K562 (cell line): ENCODE measurements around the gene STYX. TPM values are rescaled to one million over a fixed set of nuclear protein-coding genes. Genes with fewer than 3 reads are reported as not detected.

Source experiments
- BCOR ChIP-seq: fragments of 450-650 bp; IDR thresholded peaks from 2 replicates; pipeline ENCODE4 v1.6.1; 2016
- CCNT2 ChIP-seq: IDR thresholded peaks from 2 replicates; pipeline ENCODE4 v1.6.1; 2011; ENCODE audit warnings: borderline replicate concordance, low read depth, mild to moderate bottlenecking, moderate library complexity, mixed read lengths, low read length; ENCODE audit not compliant: insufficient read length; ENCODE audit errors: extremely low read depth
- CREB5 ChIP-seq: fragments of 250-450 bp; sonication (Bioruptor Pico); IDR thresholded peaks from 2 replicates; pipeline ENCODE4 v1.5.0; 2020; ENCODE audit warnings: mild to moderate bottlenecking
- E2F4 ChIP-seq: sonication (generic); formaldehyde crosslinking; IDR thresholded peaks from 2 replicates; pipeline ENCODE4 v1.8.0; 2022; ENCODE audit warnings: mild to moderate bottlenecking, low read depth, missing genetic modification reagents
- EP400 ChIP-seq: fragments of 450-650 bp; IDR thresholded peaks from 2 replicates; pipeline ENCODE4 v1.6.1; 2017; ENCODE audit warnings: antibody characterized with exemption, mild to moderate bottlenecking, moderate library complexity
- ESRRA ChIP-seq: fragments of 450-650 bp; IDR thresholded peaks from 2 replicates; pipeline ENCODE4 v1.6.1; 2014; ENCODE audit warnings: low read depth, mild to moderate bottlenecking, moderate library complexity, borderline replicate concordance
- HEY1 ChIP-seq: fragments of 250-450 bp; sonication (Bioruptor Pico); IDR thresholded peaks from 2 replicates; pipeline ENCODE4 v1.5.0; 2020; ENCODE audit warnings: mild to moderate bottlenecking, moderate library complexity, borderline replicate concordance
- LCOR ChIP-seq: sonication (generic); formaldehyde crosslinking; IDR thresholded peaks from 2 replicates; pipeline ENCODE4 v1.8.0; 2022; ENCODE audit warnings: mild to moderate bottlenecking, missing genetic modification reagents
- NR1H2 ChIP-seq: sonication (generic); formaldehyde crosslinking; IDR thresholded peaks from 2 replicates; pipeline ENCODE4 v1.4.0; 2020; ENCODE audit warnings: mild to moderate bottlenecking, missing genetic modification reagents
- PHF20 ChIP-seq: fragments of 450-650 bp; IDR thresholded peaks from 2 replicates; pipeline ENCODE4 v1.6.1; 2018; ENCODE audit not compliant: partially characterized antibody
- PHF8 ChIP-seq: fragments of 200-600 bp; sonication (generic); IDR thresholded peaks from 2 replicates; pipeline ENCODE4 v1.6.1; 2012; ENCODE audit warnings: mixed run types, mild to moderate bottlenecking, inconsistent platforms, low read length, moderate library complexity, borderline replicate concordance
- RAD21 ChIP-seq, 2 experiments: fragments of 250-450 bp in 1 of 2; fragments of 450-650 bp in 1 of 2; sonication (Bioruptor Pico) in 1 of 2; formaldehyde crosslinking in 1 of 2; IDR thresholded peaks in 1 of 2; conservative IDR thresholded peaks in 1 of 2; 2 replicates each; pipeline versions ENCODE4 v1.4.0 to v1.8.0; 2020 to 2022; ENCODE audit warnings: mild to moderate bottlenecking in 2 of 2, moderate library complexity in 1 of 2
- SMAD1 ChIP-seq: fragments of 150-350 bp; IDR thresholded peaks from 2 replicates; pipeline ENCODE4 v1.6.1; 2014; ENCODE audit warnings: low read length, low read depth; ENCODE audit not compliant: partially characterized antibody
- SMARCA5 ChIP-seq: fragments of 450-650 bp; IDR thresholded peaks from 2 replicates; pipeline ENCODE4 v1.6.1; 2016
- SMARCC2 ChIP-seq: fragments of 450-650 bp; IDR thresholded peaks from 2 replicates; pipeline ENCODE4 v1.6.1; 2017; ENCODE audit warnings: antibody characterized with exemption, moderate library complexity, mild to moderate bottlenecking, low read depth
- SREBF2 ChIP-seq: sonication (generic); formaldehyde crosslinking; IDR thresholded peaks from 2 replicates; pipeline ENCODE4 v1.4.0; 2020; ENCODE audit warnings: mild to moderate bottlenecking, missing genetic modification reagents
- U2AF2 ChIP-seq: fragments of 200-400 bp; formaldehyde crosslinking; optimal IDR thresholded peaks from 2 replicates; pipeline ENCODE3; 2017; ENCODE audit warnings: low read depth, mild to moderate bottlenecking, low read length
- VEZF1 ChIP-seq: fragments of 200-800 bp; sonication (Bioruptor generic); IDR thresholded peaks from 2 replicates; pipeline ENCODE4 v1.6.1; 2017; ENCODE audit warnings: missing genetic modification characterization, missing compliant biosample characterization
- ZBTB1 ChIP-seq: sonication (generic); formaldehyde crosslinking; IDR thresholded peaks from 2 replicates; pipeline ENCODE4 v1.8.1; 2023; ENCODE audit warnings: missing genetic modification reagents, low read depth, mild to moderate bottlenecking, borderline replicate concordance
- ZKSCAN3 ChIP-seq: fragments of 250-450 bp; sonication (Bioruptor Pico); IDR thresholded peaks from 2 replicates; pipeline ENCODE4 v1.4.0; 2020
- ZNF512 ChIP-seq: IDR thresholded peaks from 2 replicates; pipeline ENCODE4 v1.6.1; 2016; ENCODE audit warnings: missing genetic modification characterization, missing compliant biosample characterization
- ZNF668 ChIP-seq: fragments of 250-450 bp; sonication (Bioruptor Pico); IDR thresholded peaks from 2 replicates; pipeline ENCODE4 v1.8.0; 2022; ENCODE audit warnings: mild to moderate bottlenecking, inconsistent platforms
- ZNF785 ChIP-seq: fragments of 250-450 bp; sonication (Bioruptor Pico); IDR thresholded peaks from 2 replicates; pipeline ENCODE4 v1.4.0; 2020; ENCODE audit warnings: mild to moderate bottlenecking
- polyA plus RNA-seq, 8 experiments: library from polyadenylated mRNA; depleted of rRNA in 4 of 8; stranded (reverse) in 5 of 8; unstranded in 3 of 8; fragments of >200 nt; fragmentation: Nextera tagmentation in 2 of 8; fragmentation: Illumina TruSeq in 1 of 8; extraction: Ambion mirVana in 2 of 8; extraction: Trizol in 1 of 8; gene quantifications; 2 replicates each; pipeline versions ENCODE4 v1.2.1 to v1.2.3, GENCODE V29; 2011 to 2014; ENCODE audit warnings: inconsistent platforms in 1 of 8, missing spikeins in 1 of 8
- total RNA-seq, 7 experiments: library from RNA; depleted of rRNA in 6 of 7; stranded (reverse); fragments of >200 nt in 6 of 7; fragmentation: Illumina TruSeq in 2 of 7; extraction: Trizol in 2 of 7; gene quantifications; 2 replicates each; pipeline versions ENCODE4 v1.2.1 to v1.2.3, GENCODE V29; 2011 to 2021; ENCODE audit warnings: low replicate concordance in 1 of 7

STYX gene
- total and polyA plus RNA-seq, 9 of the 15 experiments (the other 6 are each of a cell fraction or from before 2014, with no cell fraction given): 5.0 to 15.4 (median 10.6) TPM

- no peak for TF ChIP-seq ZKSCAN3 (CRISPR knock-in tag)
- no peak for TF ChIP-seq SMARCC2
- no peak for TF ChIP-seq SMARCA5
- 0 out of 2 replicates have a peak, but pooled peaks have one; percentile 72 for TF ChIP-seq LCOR (CRISPR knock-in tag)
- no peak for TF ChIP-seq U2AF2
- TF ChIP-seq CREB5 (CRISPR knock-in tag): no peak
- TF ChIP-seq ESRRA: peak; percentile 37; the same call in 1 of the 2 replicates
- peak; percentile 84 for TF ChIP-seq VEZF1 (CRISPR knock-in tag)
- no peak for TF ChIP-seq SMAD1
- no peak for TF ChIP-seq ZBTB1
- no peak for TF ChIP-seq E2F4 (CRISPR knock-in tag)
- peak; percentile 28; the same call in 1 of the 2 replicates for TF ChIP-seq EP400
- TF ChIP-seq RAD21 (CRISPR knock-in tag; conservative IDR thresholded peaks at IDR 0.05 in 1 of 2, IDR thresholded peaks at IDR 0.05 in 1 of 2): no peak
- TF ChIP-seq ZNF785 (CRISPR knock-in tag): no peak
- no peak for TF ChIP-seq SREBF2
- no peak for TF ChIP-seq ZNF512 (tag)
- TF ChIP-seq ZNF668 (CRISPR knock-in tag): no peak
- no peak for TF ChIP-seq NR1H2 (CRISPR knock-in tag)
- TF ChIP-seq HEY1: no peak
- peak; percentile 86; the same call in 1 of the 2 replicates for TF ChIP-seq PHF8
- peak; percentile 73 for TF ChIP-seq CCNT2
- TF ChIP-seq PHF20: no peak
- no peak for TF ChIP-seq BCOR
Observed at GRCh38 chr14:52729925-52730708, at the start of gene STYX (continued).
